IMR-90 (cell line): Measurements from ENCODE around the gene ASB16. TPM values are rescaled to one million over a fixed set of nuclear protein-coding genes. Genes with fewer than 3 reads are reported as not detected.

Experiments
- polyA plus RNA-seq, 3 experiments: library from polyadenylated mRNA; depleted of rRNA; stranded (reverse); fragments of >200 nt; gene quantifications; 2 replicates each; pipeline ENCODE4 v1.2.3, GENCODE V29; 2012; ENCODE audit warnings: low replicate concordance in 1 of 3
- total RNA-seq: library from RNA; depleted of rRNA; stranded (reverse); fragments of >200 nt; gene quantifications from 2 replicates; pipeline ENCODE4 v1.2.3, GENCODE V29; 2012
- TF ChIP-seq, protein P1 (sequence below): conservative IDR thresholded peaks from 2 replicates; pipeline ENCODE4 v1.5.1; 2012; ENCODE audit warnings: mild to moderate bottlenecking, low read depth, low read length, improper control_type of control experiment

ASB16 gene
- total and polyA plus RNA-seq, 2 of the 4 experiments (the other 2 are of a cell fraction): 0.05 TPM; not detected in 1

DNA sequence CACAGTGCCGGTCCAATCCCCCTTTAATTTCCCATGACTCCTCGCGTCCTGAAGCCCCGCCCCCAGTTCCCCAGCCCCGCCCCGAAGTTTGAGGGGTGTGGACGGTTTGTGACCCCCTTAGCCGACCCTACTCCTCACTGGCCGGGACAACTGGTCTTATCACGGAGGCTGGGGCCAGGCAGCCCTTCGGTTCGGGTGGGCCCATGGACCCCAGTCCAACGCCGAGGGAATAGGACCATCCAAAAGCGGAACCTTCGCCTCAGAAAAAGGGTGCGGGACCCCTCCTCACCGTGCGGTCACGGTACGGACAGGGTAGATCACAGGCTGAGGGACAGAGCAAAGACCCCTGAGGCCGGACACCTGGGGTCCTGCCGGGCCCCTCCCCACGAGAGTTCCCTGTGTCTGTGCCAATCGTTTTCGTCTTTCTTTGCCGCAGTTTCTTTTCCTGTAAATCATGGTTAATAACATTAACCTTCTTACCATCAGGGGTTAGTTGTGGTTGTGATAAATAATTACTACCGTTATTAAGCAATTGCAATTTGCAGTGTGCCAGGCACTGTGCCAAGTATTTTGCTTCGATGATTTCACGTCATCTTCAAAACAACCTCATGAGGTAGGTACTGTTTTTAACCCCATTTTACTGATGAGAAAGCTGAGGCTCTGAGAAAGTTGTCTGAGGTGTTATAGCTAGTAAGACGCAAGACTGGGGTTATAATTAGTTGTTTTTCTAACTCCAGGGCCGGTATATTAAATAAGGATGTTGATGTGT is 16.8 kb downstream of the ASB16 start (continued):
- TF ChIP-seq, protein P1, sequence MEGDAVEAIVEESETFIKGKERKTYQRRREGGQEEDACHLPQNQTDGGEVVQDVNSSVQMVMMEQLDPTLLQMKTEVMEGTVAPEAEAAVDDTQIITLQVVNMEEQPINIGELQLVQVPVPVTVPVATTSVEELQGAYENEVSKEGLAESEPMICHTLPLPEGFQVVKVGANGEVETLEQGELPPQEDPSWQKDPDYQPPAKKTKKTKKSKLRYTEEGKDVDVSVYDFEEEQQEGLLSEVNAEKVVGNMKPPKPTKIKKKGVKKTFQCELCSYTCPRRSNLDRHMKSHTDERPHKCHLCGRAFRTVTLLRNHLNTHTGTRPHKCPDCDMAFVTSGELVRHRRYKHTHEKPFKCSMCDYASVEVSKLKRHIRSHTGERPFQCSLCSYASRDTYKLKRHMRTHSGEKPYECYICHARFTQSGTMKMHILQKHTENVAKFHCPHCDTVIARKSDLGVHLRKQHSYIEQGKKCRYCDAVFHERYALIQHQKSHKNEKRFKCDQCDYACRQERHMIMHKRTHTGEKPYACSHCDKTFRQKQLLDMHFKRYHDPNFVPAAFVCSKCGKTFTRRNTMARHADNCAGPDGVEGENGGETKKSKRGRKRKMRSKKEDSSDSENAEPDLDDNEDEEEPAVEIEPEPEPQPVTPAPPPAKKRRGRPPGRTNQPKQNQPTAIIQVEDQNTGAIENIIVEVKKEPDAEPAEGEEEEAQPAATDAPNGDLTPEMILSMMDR: no peak
